ENCODE results near the gene FILIP1L.

GRCh38 chr3:100075196-100075595 lies 39.1 kb downstream of the FILIP1L start:
- TF ChIP-seq, protein P1, sequence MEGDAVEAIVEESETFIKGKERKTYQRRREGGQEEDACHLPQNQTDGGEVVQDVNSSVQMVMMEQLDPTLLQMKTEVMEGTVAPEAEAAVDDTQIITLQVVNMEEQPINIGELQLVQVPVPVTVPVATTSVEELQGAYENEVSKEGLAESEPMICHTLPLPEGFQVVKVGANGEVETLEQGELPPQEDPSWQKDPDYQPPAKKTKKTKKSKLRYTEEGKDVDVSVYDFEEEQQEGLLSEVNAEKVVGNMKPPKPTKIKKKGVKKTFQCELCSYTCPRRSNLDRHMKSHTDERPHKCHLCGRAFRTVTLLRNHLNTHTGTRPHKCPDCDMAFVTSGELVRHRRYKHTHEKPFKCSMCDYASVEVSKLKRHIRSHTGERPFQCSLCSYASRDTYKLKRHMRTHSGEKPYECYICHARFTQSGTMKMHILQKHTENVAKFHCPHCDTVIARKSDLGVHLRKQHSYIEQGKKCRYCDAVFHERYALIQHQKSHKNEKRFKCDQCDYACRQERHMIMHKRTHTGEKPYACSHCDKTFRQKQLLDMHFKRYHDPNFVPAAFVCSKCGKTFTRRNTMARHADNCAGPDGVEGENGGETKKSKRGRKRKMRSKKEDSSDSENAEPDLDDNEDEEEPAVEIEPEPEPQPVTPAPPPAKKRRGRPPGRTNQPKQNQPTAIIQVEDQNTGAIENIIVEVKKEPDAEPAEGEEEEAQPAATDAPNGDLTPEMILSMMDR (IDR thresholded peaks at IDR 0.05) = no peak
- no peak for TF ChIP-seq POLR2A (IDR thresholded peaks at IDR 0.05)

Data from vagina (tissue), 2 donors.